Activated CD4-positive, alpha-beta T cell treated with anti-CD3 and anti-CD28 coated beads for 24 hours (primary cell): ENCODE measurements around the gene LCP2.
A peak's percentile ranks its signal among the peaks of the same experiment; 100 is the strongest.

Experiments used
- DNase-seq, 2 donors: peaks; one replicate each; pipeline ENCODE4 v3.0.0-alpha.2; 2020; ENCODE audit warnings: low read depth in 2 of 2

Gene LCP2

GRCh38 chr5:170297589-170298462 is at the start of gene LCP2:
Gene LCP2 (minus strand): TSS chr5:170297777. CDS start chr5:170297611, 166 bp downstream.
- no peak for DNase-seq

GRCh38 chr5:170347022-170347567 is 49.5 kb upstream of the LCP2 start:
- DNase-seq = no peak

GRCh38 chr5:170345971-170346370 is 48.4 kb upstream of the LCP2 start:
- no peak for DNase-seq

GRCh38 chr5:170343177-170343576 is 45.6 kb upstream of the LCP2 start:
- no peak for DNase-seq

- DNase-seq = no peak
These were observed 44.7 kb upstream of the LCP2 start for GRCh38 chr5:170342153-170342725.

GRCh38 chr5:170341545-170341944 is 44.0 kb upstream of the LCP2 start:
- no peak for DNase-seq

- no peak for DNase-seq
These were observed 42.2 kb upstream of the LCP2 start for GRCh38 chr5:170339780-170340167.

- peak; percentile 34 to 46 for DNase-seq
These were observed 41.6 kb upstream of the LCP2 start for GRCh38 chr5:170338933-170339779.

- DNase-seq = no peak
These were observed 40.7 kb upstream of the LCP2 start for GRCh38 chr5:170338291-170338690.

GRCh38 chr5:170337045-170337733 is 39.6 kb upstream of the LCP2 start:
- no peak for DNase-seq

- no peak for DNase-seq
These were observed 38.5 kb upstream of the LCP2 start for GRCh38 chr5:170336065-170336464.

- no peak for DNase-seq
These were observed 37.0 kb upstream of the LCP2 start for GRCh38 chr5:170334626-170335025.

- DNase-seq = peak in 1 of 2 donors; percentile 48
These were observed 35.8 kb upstream of the LCP2 start for GRCh38 chr5:170333161-170333910.

GRCh38 chr5:170332058-170332457 is 34.5 kb upstream of the LCP2 start:
- no peak for DNase-seq

- DNase-seq = no peak
These were observed 33.0 kb upstream of the LCP2 start for GRCh38 chr5:170330568-170331054.

GRCh38 chr5:170329524-170329923 is 31.9 kb upstream of the LCP2 start:
- DNase-seq = no peak

GRCh38 chr5:170327829-170328228 is 30.3 kb upstream of the LCP2 start:
- no peak for DNase-seq

- no peak for DNase-seq
These were observed 29.6 kb upstream of the LCP2 start for GRCh38 chr5:170327168-170327567.

- no peak for DNase-seq
These were observed 21.7 kb upstream of the LCP2 start for GRCh38 chr5:170319301-170319700.

GRCh38 chr5:170317499-170317898 is 19.9 kb upstream of the LCP2 start:
- DNase-seq = no peak

- DNase-seq = no peak
These were observed 19.4 kb upstream of the LCP2 start for GRCh38 chr5:170316937-170317336.
